ENCODE results near the gene JDP2.

The JDP2 gene

GRCh38 chr14:75491376-75491978 lies 63.7 kb downstream of the JDP2 start:
- no peak for DNase-seq

- no peak for DNase-seq
Measured at GRCh38 chr14:75492832-75493591, 65.2 kb downstream of the JDP2 start.

GRCh38 chr14:75493592-75494087 lies 65.8 kb downstream of the JDP2 start:
- no peak for DNase-seq

GRCh38 chr14:75494896-75495295 lies 67.1 kb downstream of the JDP2 start:
- no peak for DNase-seq

GRCh38 chr14:75495399-75495798 lies 67.6 kb downstream of the JDP2 start:
- DNase-seq: no peak

- no peak for DNase-seq
Measured at GRCh38 chr14:75495882-75496281, 68.1 kb downstream of the JDP2 start.

- DNase-seq: no peak
Measured at GRCh38 chr14:75496755-75497154, 68.9 kb downstream of the JDP2 start.

- no peak for DNase-seq
Measured at GRCh38 chr14:75497191-75497590, 69.4 kb downstream of the JDP2 start.

GRCh38 chr14:75497701-75498100 lies 69.9 kb downstream of the JDP2 start:
- DNase-seq: no peak

GRCh38 chr14:75499084-75499875 lies 71.5 kb downstream of the JDP2 start:
- no peak for DNase-seq

- DNase-seq: no peak
Measured at GRCh38 chr14:75501080-75501479, 73.3 kb downstream of the JDP2 start.

GRCh38 chr14:75504411-75504810 lies 76.6 kb downstream of the JDP2 start:
- no peak for DNase-seq

- no peak for DNase-seq
Measured at GRCh38 chr14:75506930-75507329, 79.1 kb downstream of the JDP2 start.

GRCh38 chr14:75510547-75510946 lies 82.7 kb downstream of the JDP2 start:
- no peak for DNase-seq

GRCh38 chr14:75511201-75511600 lies 83.4 kb downstream of the JDP2 start:
- DNase-seq: no peak

GRCh38 chr14:75513911-75514672 lies 86.3 kb downstream of the JDP2 start:
- DNase-seq: no peak

GRCh38 chr14:75514673-75515628 lies 87.1 kb downstream of the JDP2 start:
- DNase-seq: no peak

GRCh38 chr14:75515629-75515996 lies 87.8 kb downstream of the JDP2 start:
- no peak for DNase-seq

- DNase-seq: no peak
Measured at GRCh38 chr14:75518625-75519024, 90.8 kb downstream of the JDP2 start.

- no peak for DNase-seq
Measured at GRCh38 chr14:75519394-75519793, 91.6 kb downstream of the JDP2 start.

GRCh38 chr14:75519826-75520728 lies 92.3 kb downstream of the JDP2 start:
- no peak for DNase-seq
